HG03280 (cell line): ENCODE data around the gene ZC3HAV1L.
"Not testable (repeated sequence)": the region's sequence is repeated elsewhere in the genome, so short reads cannot be mapped to it uniquely, and the experiment has no call there.

Experiments
- ATAC-seq: cut with Tn5 transposase; IDR thresholded peaks from one replicate; pipeline ENCODE4 v1.9.1; 2021; ENCODE audit warnings: mild to moderate bottlenecking, moderate library complexity; ENCODE audit not compliant: unreplicated experiment

Gene ZC3HAV1L

GRCh38 chr7:139035586-139036353, at the start of gene ZC3HAV1L:
TSS of gene ZC3HAV1L (minus strand) at chr7:139036042. CDS start at chr7:139036017, 25 bp downstream.
- ATAC-seq, result peak; percentile 73

- ATAC-seq, result no peak
Observed at GRCh38 chr7:139084709-139085108, 48.9 kb upstream of the ZC3HAV1L start.

GRCh38 chr7:139081584-139081983, 45.7 kb upstream of the ZC3HAV1L start:
- ATAC-seq, result no peak

- no peak for ATAC-seq
Observed at GRCh38 chr7:139080905-139081304, 45.1 kb upstream of the ZC3HAV1L start.

GRCh38 chr7:139079861-139080260, 44.0 kb upstream of the ZC3HAV1L start:
- ATAC-seq, result no peak

- ATAC-seq, result no peak
Observed at GRCh38 chr7:139078911-139079310, 43.1 kb upstream of the ZC3HAV1L start.

GRCh38 chr7:139078399-139078798, 42.6 kb upstream of the ZC3HAV1L start:
- no peak for ATAC-seq

- not testable (repeated sequence) for ATAC-seq
Observed at GRCh38 chr7:139077706-139078105, 41.9 kb upstream of the ZC3HAV1L start.

- ATAC-seq, result no peak
Observed at GRCh38 chr7:139075871-139076686, 40.2 kb upstream of the ZC3HAV1L start.

- ATAC-seq, result peak; percentile 88
Observed at GRCh38 chr7:139075031-139075652, 39.3 kb upstream of the ZC3HAV1L start.

GRCh38 chr7:139072796-139073195, 37.0 kb upstream of the ZC3HAV1L start:
- ATAC-seq, result no peak

- ATAC-seq, result no peak
Observed at GRCh38 chr7:139071680-139072079, 35.8 kb upstream of the ZC3HAV1L start.

GRCh38 chr7:139068544-139069399, 32.9 kb upstream of the ZC3HAV1L start:
- ATAC-seq, result no peak

- ATAC-seq, result no peak
Observed at GRCh38 chr7:139066315-139066714, 30.5 kb upstream of the ZC3HAV1L start.

- ATAC-seq, result no peak
Observed at GRCh38 chr7:139065323-139065722, 29.5 kb upstream of the ZC3HAV1L start.

- no peak for ATAC-seq
Observed at GRCh38 chr7:139061416-139061815, 25.6 kb upstream of the ZC3HAV1L start.

- ATAC-seq, result no peak
Observed at GRCh38 chr7:139060695-139061237, 24.9 kb upstream of the ZC3HAV1L start.

GRCh38 chr7:139059905-139060304, 24.1 kb upstream of the ZC3HAV1L start:
- no peak for ATAC-seq

GRCh38 chr7:139058943-139059342, 23.1 kb upstream of the ZC3HAV1L start:
- no peak for ATAC-seq

GRCh38 chr7:139055674-139056073, 19.8 kb upstream of the ZC3HAV1L start:
- ATAC-seq, result no peak
